Stimulated activated CD8-positive, alpha-beta memory T cell treated with anti-CD3 and anti-CD28 coated beads, Interleukin-12 subunit alpha, Interleukin-12 subunit beta, amount 100 ng/mL, for 4 hours (primary cell): ENCODE measurements around the gene ANO7.

ENCODE experiments used
- DNase-seq: peaks from one replicate; pipeline ENCODE4 v3.0.0-alpha.2; 2020; ENCODE audit warnings: low read depth

The ANO7 gene

GRCh38 chr2:241158546-241158900 is 30.0 kb upstream of the ANO7 start:
- no peak for DNase-seq

- DNase-seq: no peak
These were observed 29.4 kb upstream of the ANO7 start for GRCh38 chr2:241159116-241159515.

DNA sequence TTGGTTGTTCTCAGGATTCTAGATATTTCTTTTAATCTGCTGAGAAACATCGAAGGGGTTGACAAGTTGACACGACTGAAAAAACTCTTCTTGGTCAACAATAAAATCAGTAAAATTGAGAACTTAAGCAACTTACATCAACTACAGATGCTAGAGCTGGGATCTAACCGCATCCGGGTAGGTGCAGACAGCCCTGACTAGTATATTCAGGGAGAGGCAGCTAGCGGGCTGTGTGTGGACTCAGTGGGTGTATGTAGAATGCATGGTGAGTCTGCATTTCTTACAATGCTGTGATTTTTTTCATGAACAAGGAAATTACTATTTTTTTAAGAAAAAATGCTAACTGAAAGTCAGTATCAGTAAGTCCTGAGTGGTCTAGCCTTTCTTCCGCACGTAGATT is 28.2 kb upstream of the ANO7 start:
- DNase-seq: no peak

GRCh38 chr2:241161646-241162281 is 26.7 kb upstream of the ANO7 start:
- DNase-seq: no peak

GRCh38 chr2:241163601-241164118 is 24.8 kb upstream of the ANO7 start:
- DNase-seq: no peak

DNA sequence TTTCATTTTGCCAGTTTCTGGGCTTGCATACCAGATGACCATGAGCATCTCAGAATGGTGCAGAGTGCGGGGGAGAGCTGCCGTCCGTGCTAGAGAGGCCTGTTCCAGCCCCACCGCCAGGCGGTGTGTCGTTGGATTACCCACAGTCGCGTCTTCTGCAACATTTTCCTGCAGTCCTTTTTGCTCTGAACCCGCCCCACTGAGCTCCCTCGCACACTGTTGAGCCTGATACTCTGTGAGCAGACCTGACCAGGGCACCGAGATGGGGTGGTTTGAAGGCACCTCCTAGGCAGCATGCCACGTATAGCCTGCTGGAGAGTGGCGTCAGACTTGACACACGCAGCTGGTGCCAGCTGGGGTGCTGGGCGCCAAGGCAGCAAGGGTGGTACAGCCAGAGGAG is 20.1 kb upstream of the ANO7 start:
- DNase-seq: no peak

DNA sequence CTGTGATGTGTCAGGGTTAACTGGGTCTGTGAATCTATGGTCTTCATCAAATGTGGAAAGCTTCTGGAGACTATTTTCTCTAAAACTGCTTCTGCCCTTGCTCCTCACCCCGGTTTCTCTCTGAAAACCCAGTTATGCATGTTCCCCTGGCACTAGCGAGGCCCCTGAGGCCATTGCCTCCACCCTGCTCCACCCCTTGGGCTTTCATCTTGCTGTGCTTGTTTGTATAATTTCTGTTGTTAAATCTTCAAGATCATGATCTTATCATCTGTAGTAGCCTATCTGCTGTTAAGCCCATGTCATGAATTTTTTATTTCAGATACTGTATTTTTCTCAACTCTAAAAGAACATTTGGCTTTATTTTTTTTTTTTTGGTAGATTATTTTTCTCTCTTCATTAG is 14.9 kb upstream of the ANO7 start:
- DNase-seq: no peak

GRCh38 chr2:241177526-241178334 is 10.7 kb upstream of the ANO7 start:
- no peak for DNase-seq

- DNase-seq: no peak
These were observed 9.5 kb upstream of the ANO7 start for GRCh38 chr2:241178961-241179360.

DNA sequence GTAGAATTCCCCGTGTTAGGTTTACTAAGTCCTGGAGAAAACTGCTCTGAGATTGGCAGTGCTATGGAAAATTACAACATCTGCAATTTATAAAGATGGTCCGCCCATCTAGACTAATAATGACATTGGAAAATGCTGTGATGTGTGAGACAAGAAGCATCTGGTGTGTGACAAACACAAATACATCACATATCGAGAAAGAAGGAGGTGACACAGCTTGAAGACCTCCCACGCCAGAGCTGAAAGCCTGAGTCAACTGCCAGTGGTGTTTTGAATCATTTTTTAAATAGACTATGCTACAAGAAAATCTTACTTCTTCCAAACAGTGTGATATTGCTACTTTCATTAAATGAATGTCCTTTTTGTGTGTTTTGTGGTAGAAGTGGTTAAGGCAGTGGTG is 8.6 kb upstream of the ANO7 start:
- DNase-seq: no peak

DNA sequence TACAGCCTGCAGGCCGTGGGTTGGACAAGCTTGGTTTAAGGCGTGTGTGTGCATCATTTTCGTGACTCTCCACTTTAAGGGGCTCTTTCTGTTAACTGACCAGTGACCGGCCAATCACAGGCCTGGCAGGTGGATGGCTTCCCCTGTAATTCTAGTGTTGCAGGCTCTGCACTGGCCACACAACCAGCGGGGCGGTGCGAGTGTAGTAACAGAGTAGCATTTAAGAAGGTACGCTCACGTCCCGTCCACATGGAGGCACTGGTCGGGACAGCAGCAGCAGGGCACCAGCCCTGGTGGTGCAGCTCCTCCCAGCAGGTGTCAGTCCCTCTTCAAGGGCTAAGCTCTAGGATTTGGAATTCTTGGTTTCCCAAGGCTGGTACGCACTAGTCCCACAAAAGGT is 8.0 kb upstream of the ANO7 start:
- no peak for DNase-seq

GRCh38 chr2:241182126-241182525 is 6.4 kb upstream of the ANO7 start:
- no peak for DNase-seq

DNA sequence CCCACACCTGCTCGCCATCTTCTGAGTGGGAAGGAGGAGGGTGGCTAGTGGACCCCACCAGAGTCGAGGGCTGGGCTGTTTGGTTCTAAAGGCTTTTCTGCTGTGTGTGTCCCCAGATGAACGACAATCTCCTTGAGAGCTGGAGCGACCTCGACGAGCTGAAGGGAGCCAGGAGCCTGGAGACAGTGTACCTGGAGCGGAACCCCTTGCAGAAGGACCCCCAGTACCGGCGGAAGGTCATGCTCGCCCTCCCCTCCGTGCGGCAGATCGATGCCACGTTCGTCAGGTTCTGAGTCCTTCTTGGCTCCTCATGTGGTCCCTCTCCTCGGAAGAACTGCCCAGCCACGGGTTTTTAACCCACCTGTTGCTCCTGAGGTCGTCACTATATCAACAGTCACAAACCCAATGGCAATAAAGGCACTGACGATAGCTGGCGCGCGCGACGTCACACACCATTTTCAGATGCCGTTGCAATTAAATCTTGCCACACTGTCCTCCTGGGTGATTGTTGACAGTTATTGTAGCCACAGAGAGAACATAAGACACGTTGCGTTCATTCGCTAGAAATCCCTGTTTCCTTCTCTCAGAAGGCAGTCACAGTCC is 5.8 kb upstream of the ANO7 start:
- no peak for DNase-seq

GRCh38 chr2:241183221-241183620 is 5.3 kb upstream of the ANO7 start:
- DNase-seq: no peak

DNA sequence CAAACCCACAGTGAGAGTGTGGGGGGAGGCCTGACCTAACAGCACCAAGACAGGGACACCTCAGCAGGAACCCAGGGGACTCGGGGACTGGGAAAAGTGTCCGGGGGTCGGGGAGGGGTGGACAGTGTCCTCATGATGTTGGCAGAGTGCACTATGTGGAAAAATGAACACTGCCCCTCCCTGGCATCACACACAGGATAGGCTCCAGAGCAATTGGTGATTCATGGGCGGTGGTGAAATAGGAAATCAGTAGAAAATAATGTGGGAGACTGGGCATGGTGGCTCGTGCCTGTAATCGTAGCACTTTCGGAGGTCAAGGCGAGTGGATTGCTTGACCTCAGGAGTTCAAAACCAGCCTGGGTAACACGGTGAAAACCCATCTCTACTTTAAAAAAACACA is 3.6 kb upstream of the ANO7 start:
- no peak for DNase-seq

- no peak for DNase-seq
These were observed 2.5 kb upstream of the ANO7 start for GRCh38 chr2:241185961-241186360.

- no peak for DNase-seq
These were observed 1.2 kb upstream of the ANO7 start for GRCh38 chr2:241187101-241187917.

- DNase-seq: no peak
These were observed 601 bp upstream of the ANO7 start for GRCh38 chr2:241187918-241188234.

GRCh38 chr2:241189093-241189855 is 797 bp downstream of the ANO7 start:
- no peak for DNase-seq

DNA sequence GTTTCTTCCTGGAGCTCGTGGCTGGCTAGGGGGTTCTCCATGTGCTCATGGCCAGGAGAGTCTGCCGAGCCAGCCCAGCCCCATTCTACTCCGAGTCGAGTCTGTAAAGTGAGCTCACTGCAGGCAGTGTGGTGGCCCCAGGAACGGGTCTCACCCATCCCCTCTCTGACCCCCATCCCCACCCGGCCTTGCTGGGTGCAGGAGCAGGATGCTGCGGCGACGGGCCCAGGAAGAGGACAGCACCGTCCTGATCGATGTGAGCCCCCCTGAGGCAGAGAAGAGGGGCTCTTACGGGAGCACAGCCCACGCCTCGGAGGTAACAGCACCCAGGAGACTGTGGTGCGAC is 1.4 kb downstream of the ANO7 start:
- DNase-seq: no peak

GRCh38 chr2:241190291-241190981 is 2.0 kb downstream of the ANO7 start:
- no peak for DNase-seq
